HG03025 (cell line): Measurements from ENCODE around the gene PANK4.

ENCODE experiments used
- ATAC-seq: cut with Tn5 transposase; IDR thresholded peaks from one replicate; pipeline ENCODE4 v1.9.1; 2021; ENCODE audit warnings: mild to moderate bottlenecking, moderate library complexity; ENCODE audit not compliant: unreplicated experiment, low FRiP score

PANK4 gene

DNA sequence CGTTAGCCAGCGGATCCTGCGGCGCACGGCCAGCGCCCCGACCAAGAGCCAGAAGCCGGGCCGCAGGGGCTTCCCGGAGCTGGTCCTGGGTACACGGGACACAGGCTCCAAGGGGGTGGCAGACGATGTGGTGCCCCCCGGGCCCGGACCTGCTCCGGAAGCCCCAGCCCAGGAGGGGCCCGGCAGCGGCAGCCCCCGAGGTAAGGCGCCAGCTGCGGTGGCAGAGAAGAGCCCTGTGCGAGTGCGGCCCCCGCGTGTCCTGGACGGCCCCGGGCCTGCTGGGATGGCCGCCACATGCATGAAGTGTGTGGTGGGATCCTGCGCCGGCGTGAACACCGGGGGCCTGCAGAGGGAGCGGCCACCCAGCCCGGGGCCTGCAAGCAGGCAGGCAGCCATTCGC is 24.2 kb downstream of the PANK4 start:
- ATAC-seq: no peak

DNA sequence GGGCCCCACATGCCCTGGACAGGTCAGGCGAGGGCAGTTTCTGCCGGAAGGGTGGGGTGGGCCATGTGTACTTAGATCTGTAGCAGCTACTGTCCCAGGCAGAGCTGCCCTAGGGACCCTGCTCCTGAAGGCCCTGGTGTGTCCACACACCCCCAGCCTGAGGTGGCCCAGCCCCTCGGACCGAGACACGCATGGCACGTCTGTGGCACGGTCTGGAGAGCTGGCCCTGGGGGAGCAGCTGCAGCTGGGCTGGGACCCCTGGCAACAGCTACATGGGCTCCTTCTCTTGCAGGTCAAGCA is 24.6 kb downstream of the PANK4 start:
- ATAC-seq: no peak

DNA sequence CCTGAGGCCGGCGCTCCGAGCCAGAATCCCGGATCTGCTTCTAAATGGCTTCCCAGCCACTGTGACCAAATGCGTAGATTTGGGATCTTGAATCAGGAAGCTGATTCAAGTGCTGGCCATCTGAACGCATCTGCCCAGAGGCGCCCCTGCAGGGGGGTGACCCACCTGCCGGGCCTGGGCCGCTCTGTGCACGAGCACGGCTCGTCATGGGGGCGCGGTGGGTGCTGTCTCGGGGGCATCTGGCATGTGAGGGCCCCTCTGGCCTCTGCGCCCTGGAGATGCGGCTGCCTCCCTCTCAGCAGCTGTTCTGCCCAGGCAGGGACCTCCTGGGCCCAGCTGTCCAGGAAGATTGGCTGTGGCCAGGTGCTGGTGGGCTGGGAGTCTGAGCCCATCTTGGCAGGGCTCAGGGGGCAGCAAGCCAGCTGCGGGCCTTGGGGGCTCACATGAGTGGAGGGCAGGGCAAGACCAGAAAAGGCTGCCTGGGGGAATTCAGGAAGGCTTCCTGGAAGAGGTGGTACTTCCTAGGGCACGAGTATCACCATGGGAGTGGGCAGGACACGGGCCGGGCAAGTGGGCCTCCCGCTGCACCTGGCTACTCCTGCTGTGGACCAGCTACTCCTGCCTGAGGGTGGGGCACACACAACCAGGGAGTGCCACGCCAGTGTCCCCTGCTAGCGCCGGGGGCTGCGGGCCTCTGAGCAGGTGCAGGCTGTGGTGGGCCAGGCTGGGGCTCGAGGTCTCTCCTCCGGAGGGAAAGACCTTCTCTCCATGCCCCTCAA is 25.2 kb downstream of the PANK4 start:
- no peak for ATAC-seq

DNA sequence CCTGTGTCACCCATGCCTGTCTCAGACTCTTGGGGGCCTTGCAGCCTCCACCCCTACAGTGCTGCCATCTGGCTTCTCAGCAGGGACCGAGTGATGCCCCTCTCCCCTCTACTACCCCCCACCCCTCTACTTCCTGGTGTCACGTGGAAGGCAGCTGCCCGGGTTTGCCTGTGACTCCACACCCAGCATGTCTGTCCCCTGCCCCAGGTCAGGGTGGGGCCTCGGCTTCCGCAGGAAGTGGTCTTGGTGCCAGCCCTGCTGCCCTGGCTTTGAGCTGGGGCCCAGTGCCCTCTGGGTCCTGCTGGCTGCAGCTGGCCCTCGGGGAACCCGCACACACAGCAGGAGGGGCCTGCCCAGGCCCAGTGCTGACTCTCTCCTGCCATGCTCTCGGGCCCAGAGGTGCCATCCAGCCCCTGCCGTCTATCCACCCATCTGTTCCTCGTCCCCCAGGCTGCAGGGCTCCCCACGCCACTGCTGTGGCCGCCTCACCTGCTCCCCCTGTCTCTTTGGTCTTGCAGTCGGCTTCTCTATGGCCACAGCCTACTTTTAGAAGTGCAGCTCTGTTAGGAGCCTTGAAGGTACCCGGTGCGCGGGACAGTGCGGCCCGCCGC is 26.3 kb downstream of the PANK4 start:
- no peak for ATAC-seq

DNA sequence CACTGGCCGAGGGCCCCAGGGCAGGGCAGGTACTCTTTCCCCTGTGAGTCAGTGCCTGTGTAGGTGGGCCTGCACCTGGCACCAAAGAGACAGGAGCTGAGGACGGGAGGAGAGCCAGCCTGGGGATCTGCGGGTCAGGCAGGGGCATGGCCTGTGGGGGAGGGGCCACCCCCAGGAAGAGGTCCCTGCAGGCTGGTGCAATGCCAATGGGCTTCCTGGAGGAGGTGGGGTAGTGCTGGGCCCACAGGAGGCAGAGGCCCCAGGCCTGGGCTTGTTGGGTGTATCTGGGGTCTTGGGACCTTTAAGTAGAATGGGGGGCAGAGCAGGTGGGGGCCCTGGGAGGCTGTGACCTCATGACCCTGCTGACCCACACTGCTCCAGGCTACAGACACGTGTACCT is 27.1 kb downstream of the PANK4 start:
- ATAC-seq: no peak

DNA sequence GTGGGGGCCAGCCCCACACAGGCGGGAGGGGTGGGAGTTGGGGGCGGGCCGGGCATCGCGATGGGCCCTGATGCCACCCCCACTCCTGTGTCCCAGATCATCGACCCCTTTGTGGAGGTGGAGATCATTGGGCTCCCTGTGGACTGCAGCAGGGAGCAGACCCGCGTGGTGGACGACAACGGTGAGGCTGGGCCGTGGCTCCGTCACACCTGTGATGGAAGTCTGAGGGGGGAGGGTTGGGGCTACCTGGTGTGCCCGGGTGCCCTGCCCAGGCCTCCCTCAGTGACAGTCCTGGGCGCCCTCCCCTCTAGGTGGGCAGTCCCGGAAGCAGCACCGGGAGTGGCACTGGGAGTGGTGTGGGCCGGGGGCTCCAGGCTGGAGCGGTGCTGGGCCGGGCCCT is 27.7 kb downstream of the PANK4 start:
- ATAC-seq: no peak

DNA sequence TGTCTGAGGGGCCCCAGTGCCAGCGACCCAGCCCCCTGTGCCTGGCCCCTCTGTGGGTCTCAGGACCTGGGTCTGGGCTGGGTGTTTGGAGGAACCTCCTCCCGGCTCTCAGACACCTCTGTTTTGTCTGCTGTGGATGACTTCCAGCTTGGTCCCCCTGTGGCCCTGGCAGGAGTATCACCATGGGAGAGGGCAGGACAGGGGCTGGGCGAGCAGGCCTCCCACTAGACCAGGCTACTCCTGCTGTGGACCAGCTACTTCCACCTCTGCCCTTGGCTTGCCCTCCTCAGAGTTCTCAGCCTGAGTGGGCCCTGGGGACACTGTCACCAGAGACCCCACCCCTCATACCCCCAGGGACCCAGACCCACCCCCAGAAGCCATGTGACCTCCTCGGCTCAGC is 28.5 kb downstream of the PANK4 start:
- ATAC-seq: no peak

DNA sequence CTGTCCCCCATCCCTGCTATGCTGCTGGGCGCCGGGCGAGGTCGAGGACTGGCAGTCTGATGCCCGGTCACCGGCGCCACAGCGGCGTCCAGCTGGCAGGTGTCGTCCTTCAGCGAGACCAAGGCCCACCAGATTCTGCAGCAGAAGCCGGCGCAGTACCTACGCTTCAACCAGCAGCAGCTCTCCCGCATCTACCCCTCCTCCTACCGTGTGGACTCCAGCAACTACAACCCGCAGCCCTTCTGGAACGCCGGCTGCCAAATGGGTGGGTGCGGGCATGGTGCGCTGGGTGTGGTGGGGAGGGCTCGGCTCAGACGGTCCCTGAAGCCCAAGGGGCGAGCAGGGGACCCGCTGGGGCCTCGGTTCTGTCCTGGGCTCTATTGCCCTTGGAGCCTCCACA is 29.6 kb downstream of the PANK4 start:
- no peak for ATAC-seq

DNA sequence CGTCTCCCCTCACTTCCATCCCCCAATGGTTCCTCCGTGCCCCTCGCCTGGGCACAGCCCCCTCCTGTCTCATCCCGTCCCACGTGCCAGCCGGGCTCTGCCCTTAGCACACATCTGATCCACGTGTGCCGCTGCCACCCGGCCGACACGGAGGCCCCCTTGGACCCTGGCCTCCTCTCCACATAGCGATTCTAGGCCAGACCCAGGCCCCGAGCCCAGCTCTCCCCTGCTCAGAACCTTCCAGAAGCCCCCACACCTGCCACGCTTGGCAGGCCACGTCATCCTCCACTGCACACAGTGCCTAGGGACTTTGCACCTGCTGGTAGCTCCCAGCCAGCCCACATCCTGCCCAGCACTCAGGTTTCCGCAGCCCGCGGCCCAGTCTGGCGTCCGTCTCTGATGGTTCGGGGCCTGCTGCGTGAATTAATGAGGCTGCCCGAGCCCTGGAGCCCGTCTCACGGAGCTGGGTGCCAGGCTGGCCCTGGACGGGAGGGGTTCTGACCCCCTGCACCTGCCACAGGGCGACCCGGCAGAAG is 30.2 kb downstream of the PANK4 start:
- no peak for ATAC-seq

DNA sequence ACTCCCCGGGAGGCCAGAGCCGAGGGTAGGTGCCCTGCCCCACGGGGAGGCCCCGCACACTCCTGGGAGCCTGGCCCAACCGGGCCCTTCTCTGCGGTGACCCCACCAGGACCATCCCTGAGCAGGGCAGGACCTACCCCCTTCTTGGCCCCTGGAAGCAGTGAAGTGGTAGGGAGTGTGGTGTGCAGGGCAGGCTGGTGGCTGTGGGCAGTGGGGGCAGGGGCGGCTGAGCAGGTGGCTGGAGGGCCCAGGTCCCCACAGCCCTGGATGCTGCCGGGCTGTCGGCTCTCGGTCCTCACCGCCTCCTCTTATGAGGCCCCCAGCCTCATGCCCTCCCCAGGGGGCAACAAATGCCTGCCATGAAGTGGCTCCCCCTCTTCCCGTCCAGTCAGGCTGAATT is 30.9 kb downstream of the PANK4 start:
- no peak for ATAC-seq

DNA sequence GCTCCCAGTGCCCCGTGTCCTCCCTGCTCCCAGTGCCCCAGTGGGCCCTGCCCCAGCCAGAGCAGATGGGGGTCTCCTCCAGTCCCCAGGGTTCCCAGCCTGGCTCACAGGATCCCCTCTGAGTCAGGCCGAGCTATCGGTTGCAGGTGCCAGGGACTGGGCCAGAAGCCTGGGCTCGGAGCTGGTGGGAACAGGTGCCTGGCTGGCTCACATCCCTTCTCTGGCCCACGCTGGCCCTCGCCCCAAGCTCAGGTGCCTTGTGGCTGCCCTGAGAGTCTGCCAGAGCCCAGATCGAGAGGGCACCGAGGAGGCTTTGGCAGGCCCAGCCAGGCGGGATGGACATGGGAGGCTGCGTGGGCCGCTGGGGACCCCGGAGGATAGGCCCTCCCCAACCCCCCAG is 31.4 kb downstream of the PANK4 start:
- no peak for ATAC-seq

DNA sequence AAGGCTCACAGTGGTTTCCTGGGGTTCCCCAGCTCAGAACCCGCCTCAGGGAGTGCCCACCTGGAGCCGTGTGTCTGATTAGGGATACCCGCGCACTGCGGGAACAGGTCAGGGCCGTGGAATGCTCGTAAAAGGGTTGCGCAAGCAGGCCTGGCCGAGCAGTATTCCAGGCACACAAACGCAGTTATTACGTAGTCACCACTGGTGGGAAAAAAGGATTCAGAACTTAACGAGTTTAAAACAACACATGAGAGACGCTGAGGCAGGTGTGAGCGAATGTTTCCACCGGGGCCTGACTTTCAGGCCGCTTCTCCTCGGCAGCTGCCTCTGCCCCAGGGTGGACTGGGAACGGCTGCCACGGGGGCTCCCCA is 32.1 kb downstream of the PANK4 start:
- ATAC-seq: no peak

DNA sequence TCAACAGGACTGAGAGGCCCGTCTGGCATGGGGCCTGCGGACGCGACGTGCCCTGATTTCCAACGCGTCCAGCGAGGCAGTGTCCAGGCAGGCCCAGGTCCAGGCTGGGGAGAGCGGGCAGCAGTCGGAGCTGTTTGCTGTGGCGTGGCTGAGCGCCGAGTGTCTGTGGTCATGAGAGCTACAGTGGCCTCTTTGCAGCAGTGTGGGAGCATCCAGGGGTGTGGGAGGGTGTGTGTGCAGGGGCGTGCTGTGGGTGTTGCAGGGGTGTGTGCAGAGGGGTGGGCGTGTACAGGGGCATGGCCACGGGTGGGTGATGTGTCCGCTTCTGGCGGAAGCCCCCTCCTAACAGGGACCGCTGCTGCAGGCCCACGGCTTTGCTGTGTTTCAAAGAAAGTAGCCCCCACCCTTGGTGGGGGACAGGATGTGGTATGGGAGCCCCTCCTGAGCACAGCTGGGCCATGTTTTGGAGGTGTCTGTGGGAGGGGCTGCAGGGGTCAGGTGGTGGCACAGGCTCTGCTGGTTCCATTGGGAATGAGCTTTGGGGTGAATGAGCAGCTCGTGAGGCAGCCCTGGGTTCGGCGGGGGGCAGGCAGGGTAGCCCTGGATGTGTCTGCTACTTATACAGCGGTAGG is 32.6 kb downstream of the PANK4 start:
- ATAC-seq: no peak

DNA sequence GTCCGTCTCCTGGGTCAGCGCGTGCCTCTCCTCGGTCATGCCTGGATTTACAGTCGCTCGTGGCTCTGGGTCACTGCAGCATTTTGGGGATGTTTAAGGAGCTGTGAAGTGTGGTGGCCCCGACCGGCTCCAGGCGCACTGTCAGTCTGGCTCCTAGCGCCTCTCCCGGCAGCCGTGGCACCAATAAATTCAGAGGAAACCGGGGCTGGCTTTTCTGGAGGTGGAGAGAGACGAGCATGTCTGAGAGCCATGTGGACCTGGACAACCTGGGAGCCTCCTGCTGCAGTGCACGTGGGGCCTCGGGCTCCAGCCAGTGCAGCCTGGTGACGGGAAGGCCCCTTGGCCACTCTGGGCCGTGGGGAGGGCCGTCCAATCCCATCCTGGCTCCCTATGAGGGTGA is 33.2 kb downstream of the PANK4 start:
- ATAC-seq: no peak

DNA sequence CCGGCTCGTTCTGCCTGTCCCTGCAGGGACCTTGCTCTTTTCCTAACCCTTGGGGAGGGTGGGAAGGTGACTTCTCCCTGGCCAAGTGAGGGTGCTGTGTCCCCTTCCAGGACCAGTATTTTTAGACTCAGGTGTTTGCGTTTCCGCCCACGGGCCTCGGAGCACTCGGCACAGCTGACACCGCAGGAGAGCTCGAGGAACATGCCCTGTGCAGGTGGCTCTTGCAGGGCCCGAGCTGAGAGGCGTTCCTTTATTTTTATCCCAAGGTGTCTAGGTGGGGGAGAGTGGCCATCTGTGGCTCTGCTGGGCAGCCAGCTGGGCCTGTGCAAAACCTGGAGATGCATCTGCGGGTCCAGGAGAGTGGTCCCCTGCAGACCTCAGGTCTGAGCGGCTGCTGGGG is 34.3 kb downstream of the PANK4 start:
- ATAC-seq: no peak

DNA sequence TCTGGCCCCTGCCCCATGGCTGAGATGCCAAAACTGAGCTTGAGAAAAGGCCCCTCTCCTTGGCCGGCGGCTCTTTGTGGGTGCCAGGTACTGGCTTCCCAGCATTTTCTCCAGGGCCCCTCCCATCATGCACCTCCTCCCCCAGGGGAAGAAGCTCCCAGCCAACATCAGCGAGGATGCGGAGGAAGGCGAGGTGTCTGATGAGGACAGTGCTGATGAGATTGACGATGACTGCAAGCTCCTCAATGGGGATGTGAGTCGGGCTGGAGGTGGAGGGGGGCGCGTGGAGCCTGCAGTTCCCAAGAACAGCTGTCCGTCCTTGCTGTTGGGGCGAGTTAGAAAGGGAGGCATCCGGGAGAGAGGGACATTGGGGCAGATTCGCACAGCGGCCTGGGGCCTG is 36.8 kb downstream of the PANK4 start:
- no peak for ATAC-seq

DNA sequence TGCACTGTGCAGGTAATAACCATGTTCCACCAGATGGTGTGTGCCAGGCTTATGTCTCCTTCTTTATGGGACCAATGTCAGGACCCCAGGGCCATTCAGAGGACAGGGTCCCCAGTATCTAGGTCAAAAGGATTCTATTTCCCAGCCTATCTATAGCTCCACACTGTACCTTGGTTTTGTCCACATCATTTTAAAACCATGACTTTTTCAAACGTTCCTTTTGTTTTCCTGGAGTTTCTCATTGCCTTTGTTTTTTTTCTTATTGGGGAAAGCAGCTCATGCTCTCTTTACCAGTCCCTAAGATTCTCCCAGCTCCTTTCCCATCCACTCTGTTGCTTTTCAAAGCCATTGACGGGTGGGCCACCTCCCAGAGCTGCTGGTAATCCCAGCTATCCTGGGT is 37.7 kb downstream of the PANK4 start:
- no peak for ATAC-seq

DNA sequence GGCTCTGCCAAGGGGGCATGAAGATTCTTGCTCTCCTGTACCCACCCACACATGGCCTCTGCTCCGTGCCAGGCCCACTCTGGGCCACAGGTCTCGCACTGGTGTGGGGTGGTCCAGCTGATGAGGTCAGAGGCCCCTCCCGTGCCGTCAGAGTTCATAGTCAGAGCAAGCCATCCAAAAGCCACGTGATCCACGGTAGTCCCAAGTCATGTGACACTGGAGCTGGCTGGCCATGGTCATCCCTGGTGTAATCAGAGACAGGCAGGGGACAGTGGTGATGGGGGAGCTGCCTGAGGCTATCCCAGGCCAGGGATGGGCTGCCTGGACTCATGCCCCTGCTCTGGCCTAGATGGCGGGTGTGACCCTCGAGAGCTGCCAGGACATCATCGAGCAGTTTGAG is 39.8 kb downstream of the PANK4 start:
- no peak for ATAC-seq

DNA sequence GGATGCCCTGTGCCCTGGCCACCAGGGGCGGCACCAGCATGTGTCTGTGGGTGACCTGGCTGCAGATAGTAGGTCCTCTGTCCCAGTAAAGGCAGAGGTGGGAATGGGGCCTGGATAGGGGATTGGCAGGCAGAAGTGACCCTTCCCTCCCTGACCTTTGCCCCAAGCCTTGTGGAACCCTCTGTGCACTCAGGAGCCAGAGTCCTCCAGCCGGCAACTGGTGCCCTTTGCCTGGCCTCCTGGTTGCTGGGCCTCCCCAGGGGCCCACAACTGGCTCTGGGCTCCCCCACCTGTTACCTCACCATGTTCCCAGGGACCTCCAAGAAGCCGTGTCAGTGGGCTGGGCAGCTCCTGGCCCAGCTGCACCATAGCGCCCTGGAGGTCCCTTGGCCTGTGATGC is 40.4 kb downstream of the PANK4 start:
- ATAC-seq: no peak

DNA sequence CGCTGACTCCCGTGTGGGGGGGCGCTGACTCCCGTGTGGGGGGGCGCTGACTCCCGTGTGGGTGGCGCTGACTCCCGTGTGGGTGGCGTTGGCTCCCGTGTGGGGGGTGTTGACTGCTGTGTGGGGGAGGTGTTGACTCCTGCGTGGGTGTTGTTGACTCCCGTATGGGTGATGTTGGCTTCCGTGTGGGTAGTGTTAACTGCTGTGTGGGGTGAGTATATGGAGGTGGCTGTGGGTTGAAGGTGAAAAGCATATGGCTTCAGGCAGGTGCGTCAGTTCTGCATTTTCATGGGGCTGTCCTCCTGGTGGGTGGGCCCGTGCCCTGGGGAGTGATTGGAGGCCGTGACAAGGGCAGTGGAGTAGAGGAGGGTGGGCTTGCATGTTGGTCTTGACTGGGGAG is 42.4 kb downstream of the PANK4 start:
- no peak for ATAC-seq

DNA sequence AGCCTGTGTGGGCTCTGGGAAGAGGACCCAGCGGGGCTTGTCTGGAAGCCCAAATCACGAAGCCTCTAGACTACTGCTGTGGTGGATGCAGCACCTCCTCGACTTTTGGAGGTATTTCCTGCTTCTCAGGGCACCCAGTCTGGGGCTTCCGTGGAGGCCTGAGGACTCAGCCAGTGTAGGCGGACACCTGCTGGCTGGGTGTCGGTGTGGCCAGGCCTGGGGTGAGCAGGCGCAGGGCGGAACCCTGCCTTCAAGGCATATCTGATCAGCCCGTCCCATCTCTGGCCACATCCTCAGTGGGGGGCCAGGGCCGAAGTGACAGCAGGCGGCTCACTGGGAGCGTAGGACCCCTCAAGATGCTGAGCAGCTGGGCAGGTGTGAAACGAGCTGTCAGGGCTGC is 43.4 kb downstream of the PANK4 start:
- ATAC-seq: no peak

DNA sequence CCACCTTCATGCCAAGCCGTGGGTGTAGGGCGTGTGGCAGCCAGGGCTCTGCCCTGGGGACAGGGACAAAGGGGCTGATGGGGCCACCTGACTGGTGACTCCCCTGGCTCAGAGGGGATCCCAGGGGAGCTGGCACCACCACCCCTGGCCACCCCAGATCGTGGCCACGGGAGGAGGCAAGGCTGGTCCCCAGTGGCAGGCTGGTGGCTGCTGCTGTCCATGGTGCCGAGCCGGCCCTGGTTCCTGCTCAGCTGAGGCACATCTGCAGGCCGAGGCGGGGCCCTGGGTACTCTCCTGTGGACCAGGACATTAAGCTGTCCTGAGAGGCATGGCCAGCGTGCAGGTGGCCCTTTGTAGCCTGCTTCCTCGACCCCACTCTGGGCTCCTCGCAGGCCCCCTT is 43.8 kb downstream of the PANK4 start:
- ATAC-seq: no peak
